NT2/D1 (cell line): Measurements from ENCODE around the gene ZPBP.

Experiments used
- SUZ12 ChIP-seq: IDR thresholded peaks from 2 replicates; pipeline ENCODE4 v1.6.1; 2011; ENCODE audit not compliant: insufficient read length, insufficient read depth; ENCODE audit errors: extremely low read depth
- YY1 ChIP-seq: IDR thresholded peaks from 2 replicates; pipeline ENCODE4 v1.6.1; 2011; ENCODE audit not compliant: insufficient read length, insufficient read depth
- ZNF274 ChIP-seq: IDR thresholded peaks from 2 replicates; pipeline ENCODE4 v1.6.1; 2011; ENCODE audit warnings: mild to moderate bottlenecking, low read depth, low read length

- no peak for TF ChIP-seq YY1
- no peak for TF ChIP-seq ZNF274
- no peak for TF ChIP-seq SUZ12
Observed at GRCh38 chr7:50068026-50068425, 25.0 kb downstream of the ZPBP start.
